CD4-positive, alpha-beta T cell treated with Interleukin-10 for 1 hour (primary cell): ENCODE data around the gene RHOG.
"Not testable (repeated sequence)": the region's sequence is repeated elsewhere in the genome, so short reads cannot be mapped to it uniquely, and the experiment has no call there.

Source experiments
- DNase-seq: peaks from one replicate; pipeline ENCODE4 v3.0.0-alpha.2; 2020

The RHOG gene

GRCh38 chr11:3807909-3808860, 32.6 kb downstream of the RHOG start, which contains the start of gene PGAP2:
TSS of gene PGAP2 (plus strand) at chr11:3808560. CDS start at chr11:3811260, 2,700 bp downstream.
- peak; percentile 63 for DNase-seq

DNA sequence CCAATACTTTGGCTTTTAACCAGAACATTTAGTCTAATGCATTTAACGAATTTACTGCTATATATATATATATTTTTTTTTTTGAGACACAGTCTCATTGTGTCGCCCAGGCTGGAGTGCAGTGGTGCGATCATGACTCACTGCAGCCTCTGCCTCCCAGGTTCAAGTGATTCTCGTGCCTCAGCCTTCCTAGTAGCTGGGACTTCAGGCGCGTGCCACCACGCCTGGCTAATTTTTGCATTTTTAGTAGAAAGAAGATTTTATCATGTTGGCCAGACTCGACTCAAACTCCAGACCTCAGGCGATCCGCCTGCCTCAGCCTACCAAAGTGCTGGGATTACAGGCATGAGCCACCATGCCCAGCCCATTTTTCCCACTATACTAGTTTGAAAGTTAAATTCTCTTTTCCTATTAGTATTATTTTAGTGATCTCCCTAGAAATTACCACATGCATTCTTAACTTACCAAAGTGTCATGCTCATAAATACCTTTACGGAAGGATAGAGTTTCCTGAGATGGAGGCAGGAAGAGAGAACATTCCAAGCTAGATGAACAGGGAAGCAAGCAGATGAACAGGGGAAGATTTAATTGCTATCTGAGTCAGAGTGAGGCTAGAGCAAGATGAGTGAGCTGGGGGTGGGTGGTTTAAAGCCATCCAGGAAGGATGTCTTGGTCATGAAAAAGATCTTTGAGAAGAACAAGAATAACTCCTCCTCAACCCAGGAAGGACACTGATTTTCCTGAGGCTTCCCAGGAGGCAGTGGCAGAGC, 36.8 kb downstream of the RHOG start:
- DNase-seq, result no peak

GRCh38 chr11:3802011-3802790, 38.6 kb downstream of the RHOG start:
- no peak for DNase-seq

DNA sequence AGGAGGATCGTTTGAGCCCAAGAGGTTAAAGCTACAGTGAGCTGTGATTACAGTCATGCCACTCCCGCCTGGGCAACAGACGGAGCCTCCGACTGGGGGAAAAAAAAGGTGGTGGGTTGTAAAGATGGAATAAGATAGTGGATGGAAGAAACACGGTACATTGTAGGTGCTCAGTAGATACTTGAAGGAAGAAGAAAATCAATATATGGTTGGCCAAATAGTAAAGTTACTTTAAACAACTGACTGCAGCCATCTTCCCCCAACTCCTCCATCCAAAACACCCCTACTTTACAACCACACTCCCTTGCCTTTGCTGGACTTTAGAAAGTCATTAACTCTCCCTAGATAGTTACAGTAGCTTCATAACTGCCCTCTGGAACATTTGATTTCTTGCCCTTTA, 40.9 kb downstream of the RHOG start:
- DNase-seq, result no peak

- no peak for DNase-seq
Measured at GRCh38 chr11:3799143-3799542, 41.6 kb downstream of the RHOG start.

GRCh38 chr11:3797329-3798090, 43.2 kb downstream of the RHOG start, which contains the start of gene NUP98:
TSS of gene NUP98 (minus strand) at chr11:3797554. CDS start at chr11:3782117, 15,437 bp downstream.
- DNase-seq, result peak; percentile 100

DNA sequence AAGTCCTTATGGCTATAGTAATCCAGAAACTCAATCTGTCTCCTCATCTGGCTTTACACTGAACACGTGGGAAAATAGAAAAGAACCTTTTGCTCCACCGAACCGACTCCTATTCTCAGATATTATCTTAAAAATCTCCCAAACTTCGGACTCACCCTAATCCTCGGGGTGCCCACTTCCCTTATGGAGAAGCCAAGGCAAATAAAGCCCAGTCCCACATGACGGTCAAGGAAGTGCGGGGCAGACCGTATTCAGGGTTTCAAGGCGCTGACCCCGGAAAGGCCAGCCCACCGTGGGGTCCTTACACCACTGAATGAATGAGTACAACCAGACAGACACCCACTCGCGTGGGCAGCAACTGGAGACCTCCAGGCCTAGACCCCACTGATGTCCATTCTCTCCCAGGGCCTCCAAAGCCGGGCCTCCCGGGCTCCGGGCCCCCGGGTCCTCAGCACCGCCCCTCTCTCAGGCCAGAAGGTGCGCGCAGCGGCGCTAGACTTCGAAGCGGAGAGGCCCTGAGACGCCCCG, 43.9 kb downstream of the RHOG start:
- DNase-seq, result no peak

GRCh38 chr11:3796346-3796745, 44.4 kb downstream of the RHOG start:
- DNase-seq, result peak; percentile 25

- no peak for DNase-seq
Measured at GRCh38 chr11:3796002-3796311, 44.8 kb downstream of the RHOG start.

DNA sequence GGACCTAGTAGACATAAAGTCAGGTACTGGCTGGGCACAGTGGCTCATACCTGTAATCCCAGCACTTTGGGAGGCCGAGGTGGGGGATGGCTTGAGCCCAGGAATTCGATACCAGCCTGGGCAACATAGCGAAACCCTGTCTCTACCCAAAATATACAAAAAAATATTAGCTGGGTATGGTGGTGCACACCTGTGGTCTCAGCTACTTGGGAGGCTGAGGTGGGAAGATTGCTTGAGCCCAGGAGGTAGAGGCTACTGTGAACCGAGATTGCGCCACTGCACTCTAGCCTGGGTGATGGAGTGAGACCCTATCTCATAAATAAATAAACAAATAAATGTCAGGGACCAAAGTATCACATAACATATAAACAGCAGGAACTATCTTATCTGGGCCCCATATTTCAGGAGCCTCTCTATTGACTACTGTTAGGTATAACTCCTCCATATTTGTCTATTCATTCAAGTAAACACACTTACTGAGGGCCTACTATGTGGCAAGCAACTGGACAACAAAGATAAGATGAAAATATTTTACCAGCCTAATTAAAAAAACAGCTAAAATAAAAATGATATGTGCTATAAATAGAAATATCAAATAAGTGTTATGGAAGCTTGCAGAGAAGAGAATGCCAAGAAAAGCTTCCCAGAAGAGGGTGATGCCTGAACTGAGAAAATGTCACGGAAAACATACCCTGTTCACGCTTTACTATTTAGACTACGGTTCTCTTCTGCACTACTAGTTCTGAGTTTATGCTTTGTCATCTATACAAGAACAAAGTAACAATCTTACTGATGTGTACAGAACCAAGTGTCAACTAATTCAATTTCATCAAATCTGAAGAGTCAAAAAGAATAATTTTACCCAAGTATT, 45.4 kb downstream of the RHOG start:
- DNase-seq, result no peak

DNA sequence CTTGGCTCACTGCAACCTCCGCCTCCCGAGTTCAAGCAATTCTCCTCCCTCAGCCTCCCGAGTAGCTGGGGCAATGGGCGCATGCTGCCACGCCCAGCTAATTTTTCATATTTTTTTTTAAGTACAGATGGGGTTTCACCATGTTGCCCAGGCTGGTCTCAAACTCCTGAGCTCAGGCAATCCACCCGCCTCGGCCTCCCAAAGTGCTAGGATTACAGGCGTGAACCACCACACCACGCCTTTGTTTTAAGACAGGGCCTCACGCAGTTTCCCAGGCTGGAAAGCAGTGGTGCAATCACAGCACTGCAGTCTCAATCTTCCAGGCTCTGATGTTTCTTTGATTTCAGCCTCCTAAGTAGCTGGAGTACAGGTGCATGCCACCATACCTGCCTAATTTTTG, 46.4 kb downstream of the RHOG start:
- not testable (repeated sequence) for DNase-seq

DNA sequence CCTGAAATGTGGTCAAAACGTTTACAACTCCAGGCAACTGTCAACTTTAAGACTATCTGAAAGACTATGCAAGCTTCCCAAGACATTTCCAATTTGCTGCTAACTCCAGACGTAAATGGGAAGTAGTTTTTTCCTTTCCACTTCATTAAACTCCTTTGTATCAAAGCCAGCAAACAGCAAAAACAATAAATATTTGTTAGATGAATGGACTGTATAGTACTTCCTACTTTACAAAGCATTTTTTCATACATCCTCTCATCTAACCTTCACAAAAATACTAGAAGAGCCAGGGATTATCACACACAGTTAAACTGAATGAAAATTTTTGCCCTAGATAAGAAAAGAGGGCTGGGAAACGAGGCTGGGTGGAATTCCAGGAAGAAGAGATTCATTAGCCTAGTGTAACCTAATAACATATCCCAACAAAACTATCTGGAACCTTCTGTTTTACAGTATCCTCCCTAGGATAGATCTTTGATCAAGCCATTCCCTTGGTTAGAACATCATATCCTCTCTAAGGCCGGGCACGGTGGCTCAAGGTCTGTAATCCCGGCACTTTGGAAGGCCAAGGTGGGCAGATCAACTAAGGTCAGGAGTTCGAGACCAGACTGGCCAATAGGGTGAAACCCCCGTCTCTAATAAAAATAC, 53.9 kb downstream of the RHOG start:
- no peak for DNase-seq

- DNase-seq, result no peak
Measured at GRCh38 chr11:3783611-3784010, 57.1 kb downstream of the RHOG start.

- DNase-seq, result no peak
Measured at GRCh38 chr11:3782963-3783362, 57.8 kb downstream of the RHOG start.

DNA sequence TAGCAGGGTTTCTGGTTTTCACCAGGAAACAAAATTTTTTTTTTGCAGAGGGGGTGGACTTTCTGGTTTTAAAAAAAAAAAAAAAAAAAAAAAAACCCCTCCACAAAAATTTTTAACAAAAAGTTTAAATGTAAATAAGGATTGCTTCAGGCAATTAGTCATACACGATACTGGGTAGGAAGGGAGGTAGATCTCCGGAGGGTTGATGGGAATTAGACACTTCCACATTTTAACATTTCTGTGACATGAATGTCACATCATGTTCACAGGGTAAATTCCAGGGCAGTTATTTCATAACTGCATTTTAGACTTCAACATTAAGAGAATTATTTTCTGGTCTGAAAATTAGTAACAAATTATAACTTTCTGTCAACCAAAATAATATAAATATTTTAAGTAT, 59.3 kb downstream of the RHOG start:
- DNase-seq, result no peak
